HepG2 (cell line): Measurements from ENCODE around the gene NOM1.

Experiments
- BCL6 ChIP-seq: IDR thresholded peaks from 2 replicates; pipeline ENCODE4 v1.6.1; 2016; ENCODE audit warnings: missing genetic modification reagents, missing compliant biosample characterization
- CC2D1A ChIP-seq: sonication (generic); formaldehyde crosslinking; IDR thresholded peaks from 2 replicates; pipeline ENCODE4 v1.8.1; 2023; ENCODE audit warnings: mild to moderate bottlenecking, missing genetic modification reagents
- HIVEP1 ChIP-seq: sonication (generic); formaldehyde crosslinking; IDR thresholded peaks from 2 replicates; pipeline ENCODE4 v1.4.0; 2020; ENCODE audit warnings: mild to moderate bottlenecking, missing genetic modification reagents
- HNRNPL ChIP-seq: fragments of 200-400 bp; formaldehyde crosslinking; IDR thresholded peaks from 2 replicates; pipeline ENCODE4 v1.6.1; 2017; ENCODE audit warnings: mild to moderate bottlenecking, low read depth, low read length
- IRF2 ChIP-seq: IDR thresholded peaks from 2 replicates; pipeline ENCODE4 v1.6.1; 2018; ENCODE audit warnings: missing genetic modification reagents, missing compliant biosample characterization
- ZNF567 ChIP-seq: sonication (generic); formaldehyde crosslinking; IDR thresholded peaks from 2 replicates; pipeline ENCODE4 v1.8.1; 2023; ENCODE audit warnings: mild to moderate bottlenecking, missing genetic modification reagents, borderline replicate concordance

- TF ChIP-seq BCL6 (CRISPR knock-in tag) (no peak), CC2D1A (CRISPR knock-in tag) (no peak), ZNF567 (CRISPR knock-in tag) (no peak), HIVEP1 (CRISPR knock-in tag) (no peak), IRF2 (no peak), HNRNPL (no peak)
Observed at GRCh38 chr7:157007470-157008066, 58.1 kb downstream of the NOM1 start.
